Body of pancreas (tissue), 4 donors: ENCODE results near the gene SSTR1.

ENCODE experiments used
- POLR2A ChIP-seq, 3 donors: fragments of 450-650 bp; IDR thresholded peaks; one replicate each; pipeline ENCODE4 v1.6.1; 2016; ENCODE audit warnings: antibody characterized with exemption in 3 of 3, mild to moderate bottlenecking in 2 of 3
- TF ChIP-seq, protein P1 (sequence below), 7 experiments: fragments of 450-650 bp in 4 of 7; fragments of 200-600 bp in 3 of 7; sonication (generic) in 3 of 7; IDR thresholded peaks; one replicate each; pipeline ENCODE4 v1.5.1; 2016 to 2019; ENCODE audit warnings: antibody characterized with exemption in 7 of 7

DNA sequence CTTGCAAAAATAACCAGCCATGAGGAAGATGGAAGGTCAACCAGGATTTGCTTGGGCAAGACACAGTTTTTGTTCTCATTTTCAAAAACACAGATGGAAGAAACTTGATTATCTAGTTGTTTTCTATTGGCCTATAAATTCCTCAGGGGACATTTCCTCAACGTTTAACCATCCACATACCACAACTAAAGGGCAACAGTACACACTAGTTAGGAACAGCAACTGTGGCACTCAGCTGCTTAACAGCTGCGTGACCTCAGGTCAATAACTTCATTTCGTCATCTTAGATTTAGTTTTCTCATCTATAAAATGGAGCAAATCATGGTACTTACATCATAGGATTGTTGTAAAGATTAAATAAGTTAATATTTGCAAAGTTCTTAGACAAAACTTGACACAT, 18.7 kb downstream of the SSTR1 start:
- no peak for TF ChIP-seq POLR2A (IDR thresholded peaks at IDR 0.05)
- TF ChIP-seq, protein P1, sequence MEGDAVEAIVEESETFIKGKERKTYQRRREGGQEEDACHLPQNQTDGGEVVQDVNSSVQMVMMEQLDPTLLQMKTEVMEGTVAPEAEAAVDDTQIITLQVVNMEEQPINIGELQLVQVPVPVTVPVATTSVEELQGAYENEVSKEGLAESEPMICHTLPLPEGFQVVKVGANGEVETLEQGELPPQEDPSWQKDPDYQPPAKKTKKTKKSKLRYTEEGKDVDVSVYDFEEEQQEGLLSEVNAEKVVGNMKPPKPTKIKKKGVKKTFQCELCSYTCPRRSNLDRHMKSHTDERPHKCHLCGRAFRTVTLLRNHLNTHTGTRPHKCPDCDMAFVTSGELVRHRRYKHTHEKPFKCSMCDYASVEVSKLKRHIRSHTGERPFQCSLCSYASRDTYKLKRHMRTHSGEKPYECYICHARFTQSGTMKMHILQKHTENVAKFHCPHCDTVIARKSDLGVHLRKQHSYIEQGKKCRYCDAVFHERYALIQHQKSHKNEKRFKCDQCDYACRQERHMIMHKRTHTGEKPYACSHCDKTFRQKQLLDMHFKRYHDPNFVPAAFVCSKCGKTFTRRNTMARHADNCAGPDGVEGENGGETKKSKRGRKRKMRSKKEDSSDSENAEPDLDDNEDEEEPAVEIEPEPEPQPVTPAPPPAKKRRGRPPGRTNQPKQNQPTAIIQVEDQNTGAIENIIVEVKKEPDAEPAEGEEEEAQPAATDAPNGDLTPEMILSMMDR (IDR thresholded peaks at IDR 0.05), result no peak
